DND-41 (cell line): ENCODE measurements around the gene FCRL1.

Source experiments
- ATAC-seq: fragments of 200-7000 bp; cut with Tn5 transposase; 3 replicates; pipeline ENCODE4 v1.9.1; 2021; ENCODE audit warnings: low read depth; ENCODE audit not compliant: insufficient read depth
- DNase-seq: peaks from one replicate; pipeline ENCODE4 v3.0.0-alpha.2; 2020
- H2AFZ ChIP-seq: 2 replicates; pipeline ENCODE4 v1.6.0; 2012; ENCODE audit warnings: low read depth, low read length
- H3K27ac ChIP-seq: 2 replicates; pipeline ENCODE4 v1.5.1; 2012; ENCODE audit warnings: low read length, inconsistent platforms
- H3K27me3 ChIP-seq: fragments of 200-600 bp; sonication (generic); 2 replicates; pipeline ENCODE4 v1.6.0; 2012; ENCODE audit warnings: low read length, mild to moderate bottlenecking, inconsistent platforms; ENCODE audit not compliant: insufficient read depth, poor library complexity
- H3K36me3 ChIP-seq: 2 replicates; pipeline ENCODE4 v1.5.1; 2012; ENCODE audit warnings: low read length, inconsistent platforms; ENCODE audit not compliant: insufficient read depth
- H3K4me1 ChIP-seq: 2 replicates; pipeline ENCODE4 v1.5.1; 2012; ENCODE audit warnings: mild to moderate bottlenecking, low read length; ENCODE audit not compliant: insufficient read depth
- H3K4me2 ChIP-seq: 2 replicates; pipeline ENCODE4 v1.6.0; 2012; ENCODE audit warnings: mild to moderate bottlenecking, moderate library complexity, low read length, inconsistent platforms; ENCODE audit not compliant: insufficient read depth
- H3K4me3 ChIP-seq, 2 experiments: fragments of 200-600 bp in 1 of 2; shearing (Covaris generic) in 1 of 2; 2 replicates each; pipeline ENCODE4 v1.5.1; 2012 to 2016; ENCODE audit warnings: inconsistent platforms in 2 of 2, low read length in 2 of 2, mild to moderate bottlenecking in 2 of 2, low read depth in 1 of 2, moderate library complexity in 1 of 2
- H3K79me2 ChIP-seq: 2 replicates; pipeline ENCODE4 v1.6.0; 2012; ENCODE audit warnings: low read length, inconsistent platforms; ENCODE audit not compliant: insufficient read depth
- H3K9ac ChIP-seq: 2 replicates; pipeline ENCODE4 v1.6.0; 2012; ENCODE audit warnings: low read depth, mild to moderate bottlenecking, inconsistent platforms, low read length, moderate library complexity
- H3K9me3 ChIP-seq: 2 replicates; pipeline ENCODE4 v1.5.1; 2012; ENCODE audit warnings: low read length, moderate library complexity, mild to moderate bottlenecking, inconsistent platforms; ENCODE audit not compliant: insufficient read depth, severe bottlenecking
- H4K20me1 ChIP-seq: 2 replicates; pipeline ENCODE4 v1.6.0; 2012; ENCODE audit warnings: low read length; ENCODE audit not compliant: insufficient read depth
- CTCF ChIP-seq: IDR thresholded peaks from 2 replicates; pipeline ENCODE4 v1.5.1; 2012; ENCODE audit warnings: borderline replicate concordance, low read length, moderate library complexity, mild to moderate bottlenecking; ENCODE audit not compliant: poor library complexity, severe bottlenecking; ENCODE audit errors: extremely low read depth
- EZH2 ChIP-seq: IDR thresholded peaks from 3 replicates; pipeline ENCODE4 v1.6.1; 2012; ENCODE audit warnings: borderline replicate concordance, low read depth, mild to moderate bottlenecking, moderate library complexity, low read length, inconsistent platforms; ENCODE audit not compliant: severe bottlenecking

The FCRL1 gene

GRCh38 chr1:157819215-157819614 is 705 bp downstream of the FCRL1 start:
- Histone ChIP-seq H2AFZ (no peak overlapping the region), H3K9me3 (no peaks in the 10 kb centered on the region), H4K20me1 (no peaks in the 10 kb centered on the region), H3K9ac (no peak overlapping the region), H3K4me2 (no peak overlapping the region), H3K27ac (no peak overlapping the region), H3K4me3 (no peak overlapping the region), H3K79me2 (no peaks in the 10 kb centered on the region), H3K4me1 (no peaks in the 10 kb centered on the region), H3K36me3 (no peaks in the 10 kb centered on the region), H3K27me3 (peaks cover 3% of the 10 kb centered on the region)
- DNase-seq: no peak
- TF ChIP-seq EZH2 (no peak), CTCF (no peak)
- no peak for ATAC-seq

- no peaks in the 10 kb centered on the region for H4K20me1 ChIP-seq
Observed at GRCh38 chr1:157813269-157813668, 6.7 kb downstream of the FCRL1 start.

GRCh38 chr1:157806431-157807149 is 13.3 kb downstream of the FCRL1 start:
- no peaks in the 10 kb centered on the region for H3K9me3 ChIP-seq
- H4K20me1 ChIP-seq: no peaks in the 10 kb centered on the region
- no peak overlapping the region for H3K4me2 ChIP-seq
- H3K9ac ChIP-seq: no peak overlapping the region
- TF ChIP-seq EZH2: no peak
- no peak for TF ChIP-seq CTCF
- DNase-seq (no peak), ATAC-seq (0 out of 3 replicates have a peak, but pooled peaks have one; percentile 42)
- no peak overlapping the region for H3K4me3 ChIP-seq
- H3K79me2 ChIP-seq: no peaks in the 10 kb centered on the region
- H3K4me1 ChIP-seq: no peaks in the 10 kb centered on the region
- H3K27ac ChIP-seq: no peak overlapping the region
- H2AFZ ChIP-seq: no peak overlapping the region
- no peaks in the 10 kb centered on the region for H3K27me3 ChIP-seq
- H3K36me3 ChIP-seq: no peaks in the 10 kb centered on the region

More at GRCh38 chr1:157813269-157813668, 6.7 kb downstream of the FCRL1 start:
- H3K9ac ChIP-seq: no peak overlapping the region
- no peak for DNase-seq
- no peaks in the 10 kb centered on the region for H3K36me3 ChIP-seq
- no peak overlapping the region for H3K4me3 ChIP-seq
- no peak overlapping the region for H3K27ac ChIP-seq
- no peak for ATAC-seq
- peaks cover 2% of the 10 kb centered on the region for H3K27me3 ChIP-seq
- H2AFZ ChIP-seq: no peak overlapping the region
- H3K79me2 ChIP-seq: no peaks in the 10 kb centered on the region
- H3K4me1 ChIP-seq: no peaks in the 10 kb centered on the region
- peaks cover 10% of the 10 kb centered on the region for H3K9me3 ChIP-seq
- TF ChIP-seq EZH2 (no peak), CTCF (no peak)
- no peak overlapping the region for H3K4me2 ChIP-seq

- H3K79me2 ChIP-seq: no peaks in the 10 kb centered on the region
- no peak for DNase-seq
- H3K4me3 ChIP-seq: no peak overlapping the region
Observed at GRCh38 chr1:157803851-157804250, 16.1 kb downstream of the FCRL1 start.

More at GRCh38 chr1:157803851-157804250, 16.1 kb downstream of the FCRL1 start:
- ATAC-seq: no peak
- H3K27ac ChIP-seq: no peak overlapping the region
- no peaks in the 10 kb centered on the region for H3K36me3 ChIP-seq
- no peak overlapping the region for H3K9ac ChIP-seq
- no peaks in the 10 kb centered on the region for H3K27me3 ChIP-seq
- no peaks in the 10 kb centered on the region for H4K20me1 ChIP-seq
- no peak overlapping the region for H3K4me2 ChIP-seq
- H3K4me1 ChIP-seq: no peaks in the 10 kb centered on the region
- no peak for TF ChIP-seq EZH2
- no peak for TF ChIP-seq CTCF
- H2AFZ ChIP-seq: no peak overlapping the region
- H3K9me3 ChIP-seq: no peaks in the 10 kb centered on the region
